Mucosa of stomach (tissue), 1 donor: ENCODE measurements around the gene CHMP6.

ENCODE experiments used
- H3K27me3 ChIP-seq: one replicate; pipeline ENCODE4 v1.7.0; 2013; ENCODE audit warnings: mild to moderate bottlenecking, low read length; ENCODE audit not compliant: control insufficient read depth, insufficient read depth
- H3K36me3 ChIP-seq: one replicate; pipeline ENCODE4 v1.7.0; 2013; ENCODE audit warnings: low read length; ENCODE audit not compliant: control insufficient read depth, insufficient read depth
- H3K4me1 ChIP-seq: one replicate; pipeline ENCODE4 v1.7.0; 2013; ENCODE audit warnings: mild to moderate bottlenecking, low read length; ENCODE audit not compliant: control insufficient read depth, insufficient read depth
- H3K4me3 ChIP-seq: one replicate; pipeline ENCODE4 v1.7.0; 2013; ENCODE audit warnings: low read length
- H3K9ac ChIP-seq: one replicate; pipeline ENCODE4 v1.7.0; 2013; ENCODE audit warnings: mild to moderate bottlenecking, low read length, moderate library complexity
- H3K9me3 ChIP-seq: one replicate; pipeline ENCODE4 v1.7.0; 2013; ENCODE audit warnings: mild to moderate bottlenecking, low read length, moderate library complexity; ENCODE audit not compliant: control insufficient read depth
- donor health status: Pancreatic carcinoma.

Gene CHMP6

GRCh38 chr17:80981929-80982425 lies 9.7 kb upstream of the CHMP6 start:
- no peaks in the 10 kb centered on the region for H3K4me1 ChIP-seq
- peaks cover 26% of the 10 kb centered on the region for H3K27me3 ChIP-seq
- H3K9me3 ChIP-seq: no peaks in the 10 kb centered on the region
- H3K36me3 ChIP-seq: no peaks in the 10 kb centered on the region
- H3K9ac ChIP-seq: no peak overlapping the region
- no peak overlapping the region for H3K4me3 ChIP-seq

GRCh38 chr17:80982426-80982974 lies 9.1 kb upstream of the CHMP6 start:
- peaks cover 26% of the 10 kb centered on the region for H3K27me3 ChIP-seq
- H3K9me3 ChIP-seq: no peaks in the 10 kb centered on the region
- no peaks in the 10 kb centered on the region for H3K4me1 ChIP-seq
- no peak overlapping the region for H3K4me3 ChIP-seq
- no peak overlapping the region for H3K9ac ChIP-seq
- H3K36me3 ChIP-seq: no peaks in the 10 kb centered on the region

GRCh38 chr17:80983545-80983944 lies 8.1 kb upstream of the CHMP6 start:
- Histone ChIP-seq H3K4me1 (no peaks in the 10 kb centered on the region), H3K36me3 (no peaks in the 10 kb centered on the region), H3K9me3 (no peaks in the 10 kb centered on the region), H3K9ac (no peak overlapping the region), H3K4me3 (no peak overlapping the region), H3K27me3 (peaks cover 32% of the 10 kb centered on the region)

- Histone ChIP-seq H3K36me3 (no peaks in the 10 kb centered on the region), H3K4me3 (no peak overlapping the region), H3K4me1 (peaks cover 12% of the 10 kb centered on the region), H3K9me3 (no peaks in the 10 kb centered on the region), H3K27me3 (peaks cover 27% of the 10 kb centered on the region), H3K9ac (no peak overlapping the region)
Observed at GRCh38 chr17:80984749-80985148, 6.9 kb upstream of the CHMP6 start.

- Histone ChIP-seq H3K27me3 (peaks cover 14% of the 10 kb centered on the region), H3K9ac (no peak overlapping the region), H3K36me3 (no peaks in the 10 kb centered on the region), H3K4me1 (peaks cover 15% of the 10 kb centered on the region), H3K4me3 (no peak overlapping the region), H3K9me3 (no peaks in the 10 kb centered on the region)
Observed at GRCh38 chr17:80986046-80986445, 5.6 kb upstream of the CHMP6 start.

GRCh38 chr17:80986816-80987475 lies 4.7 kb upstream of the CHMP6 start:
- Histone ChIP-seq H3K4me1 (peaks cover 19% of the 10 kb centered on the region), H3K9me3 (no peaks in the 10 kb centered on the region), H3K9ac (no peak overlapping the region), H3K4me3 (no peak overlapping the region), H3K27me3 (peaks cover 9% of the 10 kb centered on the region), H3K36me3 (no peaks in the 10 kb centered on the region)

GRCh38 chr17:80987941-80988461 lies 3.6 kb upstream of the CHMP6 start:
- Histone ChIP-seq H3K4me3 (no peak overlapping the region), H3K9ac (no peak overlapping the region), H3K27me3 (peaks cover 6% of the 10 kb centered on the region)

GRCh38 chr17:80989586-80989913 lies 2.1 kb upstream of the CHMP6 start:
- Histone ChIP-seq H3K4me1 (peaks cover 31% of the 10 kb centered on the region), H3K9ac (peak overlapping the region; percentile 25), H3K36me3 (no peaks in the 10 kb centered on the region), H3K9me3 (no peaks in the 10 kb centered on the region), H3K27me3 (peaks cover 6% of the 10 kb centered on the region), H3K4me3 (no peak overlapping the region)

More at GRCh38 chr17:80987941-80988461, 3.6 kb upstream of the CHMP6 start:
- Histone ChIP-seq H3K4me1 (peaks cover 24% of the 10 kb centered on the region), H3K36me3 (no peaks in the 10 kb centered on the region), H3K9me3 (no peaks in the 10 kb centered on the region)

GRCh38 chr17:80990921-80991644 lies 558 bp upstream of the CHMP6 start:
- H3K36me3 ChIP-seq: no peaks in the 10 kb centered on the region
- peaks cover 6% of the 10 kb centered on the region for H3K27me3 ChIP-seq
- peak overlapping the region; percentile 77 for H3K9ac ChIP-seq
- H3K9me3 ChIP-seq: no peaks in the 10 kb centered on the region
- peaks cover 31% of the 10 kb centered on the region for H3K4me1 ChIP-seq
- H3K4me3 ChIP-seq: peak overlapping the region; percentile 31

- Histone ChIP-seq H3K36me3 (no peaks in the 10 kb centered on the region), H3K27me3 (peaks cover 6% of the 10 kb centered on the region), H3K4me3 (peak overlapping the region; percentile 50), H3K9ac (peak overlapping the region; percentile 77), H3K9me3 (no peaks in the 10 kb centered on the region), H3K4me1 (peaks cover 31% of the 10 kb centered on the region)
Observed at GRCh38 chr17:80992077-80992947, 671 bp downstream of the CHMP6 start.

- H3K9ac ChIP-seq: peak overlapping the region; percentile 77
- peaks cover 2% of the 10 kb centered on the region for H3K27me3 ChIP-seq
- peaks cover 31% of the 10 kb centered on the region for H3K4me1 ChIP-seq
- peak overlapping the region; percentile 50 for H3K4me3 ChIP-seq
- no peaks in the 10 kb centered on the region for H3K9me3 ChIP-seq
- H3K36me3 ChIP-seq: no peaks in the 10 kb centered on the region
Observed at GRCh38 chr17:80992948-80993624, 1.4 kb downstream of the CHMP6 start.
